Renal pelvis (tissue), 4 donors: ENCODE results near the gene RIMBP2. TPM values are rescaled to one million over a fixed set of nuclear protein-coding genes. Genes with fewer than 3 reads are reported as not detected.

Experiments
- DNase-seq: peaks from one replicate; pipeline ENCODE4 v3.0.0-alpha.2; 2013
- polyA plus RNA-seq, 3 donors: library from polyadenylated mRNA; unstranded; fragments of 120-200 nt; gene quantifications; one replicate each; pipeline ENCODE4 v1.2.1, GENCODE V29; 2013; ENCODE audit not compliant: insufficient read length in 3 of 3

The RIMBP2 gene
- polyA plus RNA-seq, 3 donors, result 16.2 to 24.9 (median 23.9) TPM

- DNase-seq, result no peak
These were observed 76.3 kb downstream of the RIMBP2 start for GRCh38 chr12:130639476-130640424.

- no peak for DNase-seq
These were observed 79.7 kb downstream of the RIMBP2 start for GRCh38 chr12:130636370-130636769.

GRCh38 chr12:130634866-130635265 is 81.2 kb downstream of the RIMBP2 start:
- DNase-seq, result no peak

GRCh38 chr12:130633771-130634170 is 82.3 kb downstream of the RIMBP2 start:
- DNase-seq, result peak; percentile 79

GRCh38 chr12:130632642-130633041 is 83.5 kb downstream of the RIMBP2 start:
- DNase-seq, result peak; percentile 52

- DNase-seq, result no peak
These were observed 87.8 kb downstream of the RIMBP2 start for GRCh38 chr12:130628304-130628703.

GRCh38 chr12:130627175-130627574 is 88.9 kb downstream of the RIMBP2 start:
- DNase-seq, result no peak

- no peak for DNase-seq
These were observed 89.5 kb downstream of the RIMBP2 start for GRCh38 chr12:130626601-130627000.

- no peak for DNase-seq
These were observed 90.9 kb downstream of the RIMBP2 start for GRCh38 chr12:130625201-130625600.

- DNase-seq, result no peak
These were observed 93.3 kb downstream of the RIMBP2 start for GRCh38 chr12:130622803-130623202.

GRCh38 chr12:130621696-130622298 is 94.3 kb downstream of the RIMBP2 start:
- DNase-seq, result no peak

- DNase-seq, result no peak
These were observed 95.3 kb downstream of the RIMBP2 start for GRCh38 chr12:130620756-130621155.

- DNase-seq, result no peak
These were observed 95.8 kb downstream of the RIMBP2 start for GRCh38 chr12:130620281-130620680.

- no peak for DNase-seq
These were observed 96.6 kb downstream of the RIMBP2 start for GRCh38 chr12:130619385-130620001.

GRCh38 chr12:130617219-130617618 is 98.9 kb downstream of the RIMBP2 start:
- DNase-seq, result no peak

- DNase-seq, result peak; percentile 28
These were observed 100.2 kb downstream of the RIMBP2 start for GRCh38 chr12:130615861-130616345.

GRCh38 chr12:130614530-130614905 is 101.6 kb downstream of the RIMBP2 start:
- DNase-seq, result no peak

GRCh38 chr12:130613831-130614529 is 102.1 kb downstream of the RIMBP2 start:
- DNase-seq, result no peak

GRCh38 chr12:130613131-130613530 is 103.0 kb downstream of the RIMBP2 start:
- DNase-seq, result no peak

- DNase-seq, result no peak
These were observed 104.8 kb downstream of the RIMBP2 start for GRCh38 chr12:130611026-130611905.

GRCh38 chr12:130609966-130610365 is 106.1 kb downstream of the RIMBP2 start:
- no peak for DNase-seq
